Motor neuron (in vitro differentiated cells): ENCODE measurements around the gene DCAF4. TPM values are rescaled to one million over a fixed set of nuclear protein-coding genes. Genes with fewer than 3 reads are reported as not detected.

ENCODE experiments used
- ATAC-seq, 8 experiments: fragments of 200-7000 bp; cut with Tn5 transposase; replicated peaks in 6 of 8; 2 replicates each; pipeline ENCODE4 v1.8.0; 2021; ENCODE audit warnings: mild to moderate bottlenecking in 8 of 8, moderate library complexity in 8 of 8
- H3K27ac ChIP-seq, 2 donors: fragments of 250-450 bp; sonication (Bioruptor Pico); 2 replicates each; pipeline ENCODE4 v1.9.0; 2021; ENCODE audit warnings: antibody characterized with exemption in 2 of 2, mild to moderate bottlenecking in 2 of 2, moderate library complexity in 1 of 2
- H3K4me1 ChIP-seq, 2 donors: fragments of 250-450 bp; sonication (Bioruptor Pico); replicated peaks in 1 of 2; 2 replicates each; pipeline ENCODE4 v1.6.1; 2021; ENCODE audit warnings: antibody characterized with exemption in 2 of 2, mild to moderate bottlenecking in 2 of 2, moderate library complexity in 1 of 2
- H3K4me3 ChIP-seq, 5 donors: fragments of 250-450 bp; sonication (Bioruptor Pico); 2 replicates each; pipeline ENCODE4 v1.9.0; 2021; ENCODE audit warnings: antibody characterized with exemption in 5 of 5, mild to moderate bottlenecking in 5 of 5, moderate library complexity in 4 of 5
- WGBS, 10 experiments: fragments of 450-650 bp; shearing (Covaris generic); methylation state at CpG; one replicate each; pipeline ENCODE4 v1.0.0; 2022; 5-methylcytosine and 5-hydroxymethylcytosine counted together
- in situ Hi-C, 9 experiments: fragments of 400-800 bp; cut with MboI; loops; one replicate each; pipeline ENCODE4 v1.15.0; 2021; ENCODE audit warnings: low sequenced_read_pairs in 9 of 9, low pct_unique_long_range_greater_than_20kb in 2 of 9; ENCODE audit not compliant: unreplicated experiment in 9 of 9
- total RNA-seq, 8 experiments: library from RNA; unstranded; fragments of 300-600 nt; gene quantifications; 2 replicates each; pipeline versions ENCODE4 v1.2.3 to v1.2.4, GENCODE V29; 2022

Gene DCAF4
- total RNA-seq, 8 experiments from 2014 or later = 7.1 to 36.6 (median 15.6) TPM

DNA sequence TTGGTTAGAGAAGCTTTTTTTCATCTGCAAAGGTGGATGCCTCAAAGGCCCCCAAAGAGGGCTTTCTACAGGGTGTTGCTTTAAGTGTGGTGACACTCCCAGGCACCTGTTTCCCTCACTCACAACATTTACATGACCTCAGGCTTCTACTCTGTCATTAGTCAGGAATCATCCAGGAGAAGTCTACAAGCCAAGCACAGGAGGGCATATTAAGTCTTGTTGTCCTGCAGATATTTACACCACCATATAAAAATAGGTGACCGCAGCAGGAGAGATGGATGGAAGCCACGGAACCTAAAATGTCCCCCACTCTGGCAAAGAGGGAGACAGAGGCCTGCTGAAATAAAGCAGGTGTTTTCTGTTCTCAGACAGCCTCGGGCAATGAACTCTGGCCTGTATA lies 24.9 kb upstream of the DCAF4 start:
- Histone ChIP-seq H3K4me1 (no peaks in the 10 kb centered on the region), H3K4me3 (no peak overlapping the region), H3K27ac (no peak overlapping the region)
- no peak for ATAC-seq
- WGBS, 10 experiments = 79 to 100% (median 93%) methylated on average over 1 to 3 of the region's 3 CpGs; no CpG with 5 or more reads in 3 of the 10 experiments
- in situ Hi-C loops = loop anchor here in 3 of 9 experiments (10.0 to 25.0 kb wide), 2 partner anchors 387 to 389 kb away; no protein-coding TSS in a partner anchor

DNA sequence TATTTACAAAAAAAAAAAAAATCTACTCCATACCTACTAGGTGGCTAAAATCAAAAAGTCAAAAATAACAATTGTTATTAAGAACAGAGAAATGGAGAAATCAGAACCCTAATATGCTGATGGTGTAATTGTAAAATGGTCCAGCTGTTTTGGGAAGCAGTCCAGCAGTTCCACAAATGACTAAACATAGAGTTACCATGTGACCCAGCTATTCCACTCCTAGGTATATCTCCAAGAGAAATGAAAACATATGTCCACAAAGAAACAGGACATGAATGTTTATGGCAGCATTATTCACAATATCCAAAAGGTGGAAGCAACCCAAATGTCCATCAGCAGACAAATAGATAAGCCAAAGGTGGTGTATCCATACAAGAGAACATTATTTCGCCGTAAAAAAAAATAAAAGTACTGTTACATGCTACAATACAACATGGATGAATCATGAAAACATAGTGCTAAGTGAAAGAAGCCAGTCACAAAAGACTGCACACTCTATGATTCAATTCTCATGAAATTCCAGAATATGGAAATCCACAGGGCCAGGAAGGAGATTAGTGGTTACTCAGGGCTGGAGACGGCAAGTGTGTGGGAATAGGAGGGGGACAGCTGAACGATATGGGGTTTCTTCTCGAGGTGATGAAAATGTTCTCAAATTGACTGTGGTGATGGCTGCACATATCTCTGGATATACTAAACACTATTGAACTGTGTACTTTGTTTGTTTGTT lies 23.3 kb upstream of the DCAF4 start:
- Histone ChIP-seq H3K4me3 (no peak overlapping the region), H3K27ac (no peak overlapping the region), H3K4me1 (no peaks in the 10 kb centered on the region)
- ATAC-seq = no peak
- in situ Hi-C loops = loop anchor here in 3 of 9 experiments (10.0 to 25.0 kb wide), 2 partner anchors 388 to 391 kb away; no protein-coding TSS in a partner anchor
- 29 to 95% (median 87%) methylated on average over 2 to 5 of the region's 5 CpGs; no CpG with 5 or more reads in 1 of the 10 experiments for WGBS, 10 experiments

- Histone ChIP-seq H3K4me3 (no peak overlapping the region), H3K4me1 (no peaks in the 10 kb centered on the region), H3K27ac (no peak overlapping the region)
- no peak for ATAC-seq
- in situ Hi-C loops = loop anchor here in 3 of 9 experiments (10.0 to 25.0 kb wide), 2 partner anchors 389 to 391 kb away; no protein-coding TSS in a partner anchor
- 0 to 100% (median 44%) methylated on average over 1 of the region's 1 CpG; no CpG with 5 or more reads in 4 of the 10 experiments for WGBS, 10 experiments
Measured at GRCh38 chr14:72903716-72904115, 22.5 kb upstream of the DCAF4 start.

DNA sequence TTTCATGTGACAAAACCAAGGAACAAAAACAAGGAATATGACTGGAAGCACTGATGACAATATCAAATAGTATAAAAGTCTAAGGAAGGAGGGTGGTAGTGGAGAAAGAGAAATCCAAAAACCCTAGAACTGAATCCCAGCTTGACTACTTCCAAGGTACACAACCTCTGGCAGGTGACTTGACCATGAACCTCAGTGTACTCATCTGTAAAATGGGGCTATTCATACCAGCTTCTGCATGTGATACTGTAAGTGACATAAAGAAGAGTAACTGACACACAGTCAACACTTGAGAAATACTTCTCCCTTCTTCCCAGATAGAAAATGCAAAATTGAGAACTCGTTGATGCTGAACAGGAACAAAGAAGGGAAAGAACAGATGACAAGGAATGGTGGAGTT lies 22.0 kb upstream of the DCAF4 start:
- 0 to 88% (median 45%) methylated on average over 1 of the region's 1 CpG; no CpG with 5 or more reads in 2 of the 10 experiments for WGBS, 10 experiments
- ATAC-seq = no peak
- H3K4me1 ChIP-seq = no peaks in the 10 kb centered on the region
- no peak overlapping the region for H3K4me3 ChIP-seq
- H3K27ac ChIP-seq = no peak overlapping the region
- in situ Hi-C loops = loop anchor here in 3 of 9 experiments (10.0 to 25.0 kb wide), 2 partner anchors 389 to 392 kb away; no protein-coding TSS in a partner anchor

DNA sequence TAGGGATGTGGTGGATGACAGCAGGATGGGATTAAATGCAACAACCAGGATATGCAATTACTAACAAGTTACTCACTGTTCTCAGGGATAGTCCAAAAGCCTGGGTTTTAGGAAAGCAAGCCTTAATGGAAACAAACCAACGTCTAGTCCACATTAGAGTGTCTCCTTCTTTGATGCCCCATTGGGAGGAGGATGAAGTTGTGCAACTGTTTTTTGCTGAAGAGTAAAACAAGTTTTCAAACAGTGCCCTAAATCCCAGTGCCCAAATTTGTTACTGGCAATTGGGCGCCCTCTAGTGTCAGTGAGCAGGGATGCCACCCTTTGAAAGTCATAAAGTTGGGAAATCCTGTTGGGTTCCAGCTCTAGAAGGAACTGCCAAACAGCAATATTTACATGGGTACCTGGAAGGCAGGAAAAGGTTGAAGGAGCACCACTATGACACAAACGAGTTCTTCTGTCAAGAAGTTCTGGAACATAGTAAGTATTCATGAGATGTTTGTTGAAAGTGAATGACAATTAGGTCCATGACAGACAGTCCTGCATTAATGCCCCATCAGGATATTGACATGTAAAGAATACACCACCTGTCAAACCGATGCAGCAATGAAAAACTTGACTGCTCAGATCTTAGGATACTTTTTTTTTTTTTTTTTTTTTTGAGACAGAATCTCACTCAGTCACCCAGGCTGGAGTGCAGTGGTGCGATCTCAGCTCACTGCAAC lies 21.3 kb upstream of the DCAF4 start:
- WGBS, 10 experiments = 4 to 80% (median 14%) methylated on average over 1 to 5 of the region's 5 CpGs; no CpG with 5 or more reads in 1 of the 10 experiments

GRCh38 chr14:72906316-72906715 lies 19.9 kb upstream of the DCAF4 start:
- no peaks in the 10 kb centered on the region for H3K4me1 ChIP-seq
- no peak overlapping the region for H3K4me3 ChIP-seq
- H3K27ac ChIP-seq = no peak overlapping the region
- no peak for ATAC-seq
- WGBS, 10 experiments = 0 to 80% (median 52%) methylated on average over 1 to 3 of the region's 3 CpGs
- in situ Hi-C loops = loop anchor here in 5 of 9 experiments (5.0 to 25.0 kb wide), 4 partner anchors 384 to 394 kb away; no protein-coding TSS in a partner anchor

More for the DNA sequence above, 21.3 kb upstream of the DCAF4 start:
- ATAC-seq = peak; percentile 21 to 61 (median 54)
- in situ Hi-C loops = loop anchor here in 5 of 9 experiments (5.0 to 25.0 kb wide), 4 partner anchors 383 to 393 kb away; no protein-coding TSS in a partner anchor
- Histone ChIP-seq H3K4me1 (no peaks in the 10 kb centered on the region), H3K27ac (no peak overlapping the region), H3K4me3 (no peak overlapping the region)

DNA sequence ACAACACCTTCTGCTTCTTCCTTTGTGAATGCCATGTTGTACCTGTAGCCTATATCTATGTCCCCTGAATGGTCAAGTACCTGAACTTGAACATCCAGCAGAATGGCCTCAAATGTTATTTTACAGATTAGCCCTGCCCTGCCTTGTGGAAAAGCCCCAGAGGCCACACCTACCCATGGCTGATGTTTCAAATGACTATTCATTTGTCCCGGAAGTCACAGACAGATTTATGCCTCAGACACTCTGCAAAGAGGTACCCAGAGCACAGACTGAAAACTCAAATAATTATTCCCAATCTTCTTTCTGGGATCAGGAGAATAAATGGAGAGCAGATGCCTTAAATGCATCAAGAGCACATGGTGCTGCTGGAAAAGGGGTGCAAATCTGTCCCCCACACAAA lies 19.4 kb upstream of the DCAF4 start:
- H3K4me3 ChIP-seq = no peak overlapping the region
- no peak overlapping the region for H3K27ac ChIP-seq
- H3K4me1 ChIP-seq = no peaks in the 10 kb centered on the region
- in situ Hi-C loops = loop anchor here in 5 of 9 experiments (5.0 to 25.0 kb wide), 4 partner anchors 385 to 395 kb away; no protein-coding TSS in a partner anchor
- WGBS, 10 experiments = 0 to 57% (median 31%) methylated on average over 1 of the region's 1 CpG; no CpG with 5 or more reads in 6 of the 10 experiments
- ATAC-seq = peak in 2 of 8 experiments; percentile 15 to 37

GRCh38 chr14:72907886-72908285 lies 18.4 kb upstream of the DCAF4 start:
- WGBS, 10 experiments = 0 to 51% (median 41%) methylated on average over 2 to 5 of the region's 5 CpGs; no CpG with 5 or more reads in 3 of the 10 experiments
- peak; percentile 63 to 81 (median 74) for ATAC-seq
- in situ Hi-C loops = loop anchor here in 5 of 9 experiments (5.0 to 25.0 kb wide), 4 partner anchors 386 to 396 kb away; no protein-coding TSS in a partner anchor
- Histone ChIP-seq H3K4me1 (no peaks in the 10 kb centered on the region), H3K27ac (no peak overlapping the region), H3K4me3 (no peak overlapping the region)

GRCh38 chr14:72909163-72909562 lies 17.1 kb upstream of the DCAF4 start:
- H3K4me1 ChIP-seq = no peaks in the 10 kb centered on the region
- in situ Hi-C loops = loop anchor here in 5 of 9 experiments (5.0 to 25.0 kb wide), 4 partner anchors 387 to 397 kb away; no protein-coding TSS in a partner anchor
- ATAC-seq = no peak
- H3K27ac ChIP-seq = no peak overlapping the region
- no peak overlapping the region for H3K4me3 ChIP-seq
- 5 to 100% (median 90%) methylated on average over 1 to 5 of the region's 5 CpGs; no CpG with 5 or more reads in 1 of the 10 experiments for WGBS, 10 experiments

GRCh38 chr14:72913809-72914208 lies 12.5 kb upstream of the DCAF4 start:
- WGBS, 10 experiments = 25 to 100% (median 62%) methylated on average over 1 to 2 of the region's 2 CpGs; no CpG with 5 or more reads in 1 of the 10 experiments
- Histone ChIP-seq H3K4me1 (peaks cover 10 to 13% of the 10 kb centered on the region in 2 donors), H3K4me3 (no peak overlapping the region), H3K27ac (no peak overlapping the region)
- ATAC-seq = no peak
- in situ Hi-C loops = loop anchor here in 1 of 9 experiments (25.0 kb wide), 1 partner anchor 402 kb away; no protein-coding TSS in a partner anchor

- Histone ChIP-seq H3K27ac (no peak overlapping the region), H3K4me3 (no peak overlapping the region), H3K4me1 (peaks cover 10 to 13% of the 10 kb centered on the region in 2 donors)
- in situ Hi-C loops = loop anchor here in 1 of 9 experiments (25.0 kb wide), 1 partner anchor 404 kb away; no protein-coding TSS in a partner anchor
- ATAC-seq = no peak
- 0 to 100% (median 83%) methylated on average over 1 to 3 of the region's 6 CpGs; no CpG with 5 or more reads in 2 of the 10 experiments for WGBS, 10 experiments
Measured at GRCh38 chr14:72916174-72916573, 10.1 kb upstream of the DCAF4 start.

GRCh38 chr14:72917094-72917802 lies 9.0 kb upstream of the DCAF4 start:
- peaks cover 10 to 13% of the 10 kb centered on the region in 2 donors for H3K4me1 ChIP-seq
- 8 to 97% (median 54%) methylated on average over 2 to 9 of the region's 9 CpGs; no CpG with 5 or more reads in 1 of the 10 experiments for WGBS, 10 experiments
- H3K27ac ChIP-seq = peak overlapping the region; percentile 18 to 22
- ATAC-seq = peak in 5 of 8 experiments; percentile 89 to 99 (median 98)
- in situ Hi-C loops = loop anchor here in 1 of 9 experiments (25.0 kb wide), 1 partner anchor 405 kb away; no protein-coding TSS in a partner anchor
- no peak overlapping the region for H3K4me3 ChIP-seq
